NCI-H510A treated with DMSO at 0.1 percent for 48 hours (cell line): ENCODE data around the gene RPP25L.

Experiments used
- DNase-seq: peaks from one replicate; lab custom pipeline; 2025; lab: John Stamatoyannopoulos, UW

RPP25L gene

DNA sequence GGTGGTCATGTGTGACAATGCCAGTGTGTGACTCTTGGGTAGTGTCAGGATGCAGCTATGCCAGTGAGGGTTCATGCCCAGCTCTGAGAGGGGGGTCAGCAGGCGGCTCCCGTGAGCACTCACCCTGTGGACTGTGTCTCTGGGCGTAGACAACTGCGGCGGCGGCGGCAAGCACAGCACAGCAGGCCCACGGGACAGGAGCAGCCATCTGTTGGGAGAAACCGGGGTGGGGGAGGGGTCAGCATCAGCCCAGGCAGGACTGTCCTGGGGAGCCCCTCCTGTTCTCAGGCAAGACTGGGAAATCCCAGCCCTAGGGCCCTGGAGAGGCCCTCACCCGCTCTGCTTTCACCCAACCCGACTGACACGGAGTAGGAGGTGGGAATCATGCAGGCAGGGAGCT lies 43.1 kb downstream of the RPP25L start:
- DNase-seq: no peak

DNA sequence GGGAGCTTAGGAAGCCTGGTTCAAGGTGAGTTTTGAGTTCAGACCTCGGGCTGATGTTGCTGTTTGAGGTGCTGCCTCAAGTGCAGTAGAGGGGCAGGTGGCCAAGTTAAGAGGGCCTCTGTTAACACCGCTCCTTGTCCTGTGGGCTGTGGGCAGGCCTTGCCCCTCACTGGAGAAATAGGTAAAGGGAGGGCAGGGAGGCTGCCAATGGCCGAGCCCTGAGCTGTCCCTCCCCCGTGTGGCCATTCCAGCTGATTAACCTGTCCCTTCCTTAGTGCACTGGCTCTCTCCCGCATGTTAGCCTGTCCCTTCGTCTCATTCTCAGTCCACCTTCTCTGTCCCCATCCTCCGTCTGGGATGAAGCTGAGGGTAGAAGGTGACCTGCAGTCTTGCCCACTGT lies 43.8 kb downstream of the RPP25L start:
- DNase-seq: no peak

DNA sequence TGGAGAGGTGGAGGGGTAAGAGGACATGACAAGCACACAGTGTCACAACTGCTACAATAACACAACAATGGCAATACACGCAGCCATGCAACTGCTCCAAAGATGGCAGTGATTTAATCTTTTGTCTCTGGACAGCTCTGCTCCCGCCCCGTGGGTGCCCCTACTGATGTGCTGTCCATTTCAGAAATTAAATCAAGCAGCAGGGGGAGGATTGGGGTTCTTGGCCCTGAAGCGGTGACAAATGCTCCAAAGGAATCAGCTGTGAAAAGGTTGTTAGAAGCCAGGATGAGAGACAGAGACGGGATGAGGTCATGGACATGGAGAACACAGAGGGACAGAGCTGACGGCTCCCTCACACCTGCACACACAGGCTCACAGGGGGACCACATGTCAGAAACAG lies 44.9 kb downstream of the RPP25L start:
- DNase-seq: no peak

DNA sequence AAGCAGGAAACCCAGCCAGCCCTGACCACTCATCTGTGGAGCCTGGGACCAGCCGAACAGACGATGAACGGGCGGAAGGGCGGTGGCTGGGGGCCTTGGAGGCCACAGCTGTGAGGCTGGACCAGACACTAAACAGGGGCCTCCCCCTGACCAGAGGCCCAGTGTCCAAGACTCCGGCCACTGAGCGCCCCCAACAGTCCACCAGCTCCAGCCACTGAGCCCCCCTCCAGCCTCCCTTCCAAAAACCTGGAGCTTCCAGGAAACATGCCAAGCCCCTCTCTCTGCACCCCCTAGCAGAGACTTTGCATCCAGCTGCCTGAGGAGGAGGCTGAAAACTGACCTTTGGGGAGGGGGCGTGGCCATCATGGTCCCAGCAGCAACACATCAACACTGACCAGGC lies 45.6 kb downstream of the RPP25L start:
- no peak for DNase-seq

DNA sequence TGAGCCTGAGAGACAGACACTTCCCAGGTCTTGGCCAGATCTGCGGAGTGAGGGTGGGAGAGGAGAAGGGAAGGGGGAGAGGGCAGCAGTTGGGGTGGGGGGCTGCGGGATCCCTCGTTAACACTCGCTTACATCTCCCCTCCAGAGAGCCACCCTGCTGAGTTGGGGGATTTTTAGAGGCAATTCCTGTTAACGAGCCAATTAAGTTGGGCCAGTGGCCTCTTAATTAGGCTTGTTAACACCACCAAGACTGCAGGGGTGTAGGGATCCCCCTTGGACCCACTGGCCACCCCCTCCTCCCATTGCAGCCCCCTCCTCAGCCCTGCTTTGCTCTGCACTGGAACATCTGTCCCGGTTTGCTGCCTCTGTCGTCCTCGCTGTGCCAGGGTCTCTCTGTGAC lies 46.0 kb downstream of the RPP25L start:
- no peak for DNase-seq

DNA sequence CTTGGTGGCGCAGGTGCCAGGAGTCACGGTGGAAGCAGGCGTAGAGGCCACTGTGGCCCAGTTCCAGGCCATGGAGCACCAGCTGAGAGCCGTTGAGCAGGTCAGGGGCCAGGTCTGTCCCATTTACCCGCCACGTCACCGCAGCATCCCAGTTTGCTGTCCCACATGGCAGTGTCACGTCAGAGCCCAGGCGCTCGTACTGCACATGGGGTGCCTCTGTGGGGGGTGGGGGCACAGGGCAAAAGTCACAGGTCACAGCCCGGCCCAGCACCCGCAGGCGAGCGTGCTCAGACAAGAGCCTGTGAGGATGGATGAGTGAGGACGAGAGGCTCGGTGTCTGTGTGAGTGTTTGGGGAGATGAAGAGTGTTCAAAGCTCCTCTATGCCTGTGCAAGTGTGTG lies 47.3 kb downstream of the RPP25L start:
- DNase-seq: no peak

DNA sequence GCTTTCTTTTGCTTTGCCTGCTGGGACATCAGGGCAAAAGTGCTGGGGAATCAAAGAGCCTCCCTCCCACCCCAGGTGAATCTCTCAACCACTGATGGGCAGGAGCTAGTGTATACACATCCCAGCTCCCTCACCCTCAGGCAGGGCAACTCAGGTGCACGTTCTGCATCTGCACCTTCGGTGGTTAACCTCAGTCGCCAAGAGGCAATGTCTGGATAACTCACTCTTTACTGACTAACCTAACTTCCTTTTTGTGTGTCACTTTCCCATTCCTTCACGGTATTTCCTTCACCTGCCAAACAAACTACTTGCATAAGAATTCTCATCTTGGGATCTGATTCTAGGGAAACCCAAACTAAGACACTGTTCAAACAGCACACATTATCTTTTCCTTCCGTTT lies 48.6 kb downstream of the RPP25L start:
- DNase-seq: no peak

DNA sequence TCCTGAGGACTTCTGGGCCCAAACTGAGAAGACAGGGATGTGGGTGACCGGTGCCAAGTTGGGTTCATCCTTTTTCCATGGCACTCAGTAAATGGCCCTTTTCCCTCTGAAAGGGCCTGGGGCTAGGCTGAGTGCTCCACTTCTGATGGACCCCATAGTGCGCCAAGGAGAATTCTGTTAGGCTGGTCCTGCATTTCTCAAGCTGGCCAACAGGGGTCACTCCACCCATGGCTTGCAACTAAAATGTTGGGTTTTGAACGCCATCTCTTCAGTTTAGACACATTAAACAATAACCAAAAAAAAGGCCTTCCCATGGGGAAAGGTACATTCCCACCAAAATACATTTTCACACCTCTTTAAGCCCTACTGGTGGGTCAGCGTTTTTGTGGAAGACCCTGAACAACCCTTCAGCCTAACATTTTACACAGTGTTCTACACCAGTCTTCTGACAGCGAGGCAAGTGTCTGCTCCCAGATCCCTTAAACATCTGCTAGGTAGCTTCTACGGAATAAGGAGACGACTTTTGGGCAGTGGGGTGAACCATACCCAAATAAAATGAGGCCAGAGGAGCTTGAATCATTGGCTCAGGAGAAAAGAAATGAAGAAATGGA lies 49.7 kb downstream of the RPP25L start:
- DNase-seq: no peak

DNA sequence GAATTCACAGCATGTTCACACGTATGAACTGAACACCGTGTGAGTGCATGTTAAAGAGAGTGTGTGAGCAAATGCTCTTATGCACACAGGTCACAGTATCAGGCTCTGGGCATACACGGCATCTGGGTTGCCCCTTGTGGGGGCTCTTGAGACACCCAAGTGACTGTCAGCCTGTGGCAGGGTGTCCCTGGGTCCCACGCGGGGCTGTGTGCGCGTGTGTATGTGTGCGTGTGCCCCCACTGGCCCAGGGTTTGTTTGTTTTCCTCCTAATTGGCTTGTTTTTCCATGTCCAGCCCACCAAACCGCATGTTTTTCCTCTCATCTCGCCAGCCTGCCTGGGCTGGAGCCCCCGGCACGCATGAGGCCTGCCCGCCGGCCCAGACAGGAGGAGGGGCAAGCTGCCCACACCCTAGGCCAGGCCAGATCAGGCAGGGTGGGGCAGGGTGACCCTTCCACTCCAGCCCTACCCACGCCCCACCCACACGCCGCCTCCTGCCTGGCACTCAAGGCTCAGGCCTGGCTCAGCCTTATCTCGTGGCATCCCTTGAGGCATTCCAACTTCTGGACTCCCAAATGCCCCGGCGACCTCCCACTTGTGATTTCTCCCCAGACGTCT lies 51.2 kb downstream of the RPP25L start:
- no peak for DNase-seq
